T-cell (primary cell): ENCODE measurements around the gene PYGO1. TPM values are rescaled to one million over a fixed set of nuclear protein-coding genes. Genes with fewer than 3 reads are reported as not detected.

ENCODE experiments used
- ATAC-seq, 4 experiments: fragments of 200-7000 bp in 3 of 4; fragments of 150-1000 bp in 1 of 4; cut with Tn5 transposase; replicated peaks in 1 of 4; 1 replicate in 3 of 4; 2 replicates in 1 of 4; pipeline ENCODE4 v1.10.0; 2021; ENCODE audit warnings: moderate library complexity in 3 of 4, mild to moderate bottlenecking in 2 of 4, moderate number of reproducible peaks in 1 of 4
- CTCF ChIA-PET, 2 donors: fragments of 300-600 bp; sonication (Branson Sonifier 250); formaldehyde crosslinking; loops; one replicate each; lab custom pipeline; 2022; ENCODE audit warnings: antibody characterized with exemption in 2 of 2; lab: Charles Lee
- POLR2A ChIA-PET, 2 donors: fragments of 300-600 bp; sonication (Branson Sonifier 250); formaldehyde crosslinking; loops; one replicate each; lab custom pipeline; 2022; ENCODE audit warnings: antibody characterized with exemption in 2 of 2; lab: Charles Lee
- DNase-seq, 35 experiments: peaks; one replicate each; pipeline versions ENCODE4 v3.0.0 to v3.0.0-alpha.2; 2013 to 2023
- H3K27ac ChIP-seq: one replicate; pipeline ENCODE4 v1.5.1; 2013; ENCODE audit warnings: low read length
- H3K27me3 ChIP-seq, 2 experiments: replicated peaks in 1 of 2; 1 replicate in 1 of 2; 2 replicates in 1 of 2; pipeline versions ENCODE4 v1.6.1 to v1.7.0; 2013; ENCODE audit warnings: low read length in 1 of 2, mixed read lengths in 1 of 2; ENCODE audit not compliant: control insufficient read depth in 2 of 2, insufficient read depth in 2 of 2; ENCODE audit errors: extremely low read depth in 1 of 2
- H3K36me3 ChIP-seq, 2 donors: 1 replicate in 1 of 2; 2 replicates in 1 of 2; pipeline versions ENCODE4 v1.6.1 to v1.7.0; 2013; ENCODE audit warnings: low read length in 1 of 2; ENCODE audit not compliant: control insufficient read depth in 2 of 2, insufficient read depth in 1 of 2; ENCODE audit errors: extremely low read depth in 1 of 2
- H3K4me1 ChIP-seq, 2 experiments: 1 replicate in 1 of 2; 2 replicates in 1 of 2; pipeline versions ENCODE4 v1.6.1 to v1.7.0; 2013; ENCODE audit warnings: low read length in 2 of 2, mixed read lengths in 1 of 2; ENCODE audit not compliant: insufficient read depth in 2 of 2, control insufficient read depth in 1 of 2; ENCODE audit errors: extremely low read depth in 1 of 2
- H3K4me3 ChIP-seq, 2 donors: 1 replicate in 1 of 2; 2 replicates in 1 of 2; pipeline versions ENCODE4 v1.5.1 to v1.7.0; 2013; ENCODE audit warnings: mild to moderate bottlenecking in 2 of 2, low read length in 1 of 2, moderate library complexity in 1 of 2; ENCODE audit not compliant: control insufficient read depth in 1 of 2; ENCODE audit errors: extremely low read depth in 1 of 2
- H3K9me3 ChIP-seq: 2 replicates; pipeline ENCODE4 v1.7.0; 2013
- H3K27ac Mint-ChIP-seq, 2 donors: one replicate each; pipeline ENCODE4 v1.8.0; 2020 to 2021; ENCODE audit warnings: mild to moderate bottlenecking in 2 of 2, mixed read lengths in 2 of 2
- H3K27me3 Mint-ChIP-seq, 2 donors: one replicate each; pipeline ENCODE4 v1.8.0; 2021 to 2022; ENCODE audit warnings: mixed read lengths in 2 of 2
- H3K36me3 Mint-ChIP-seq: one replicate; pipeline ENCODE4 v1.8.0; 2021; ENCODE audit warnings: mixed read lengths
- H3K4me1 Mint-ChIP-seq, 3 donors: one replicate each; pipeline ENCODE4 v1.8.0; 2020 to 2022; ENCODE audit warnings: mixed read lengths in 3 of 3, mild to moderate bottlenecking in 1 of 3
- H3K4me3 Mint-ChIP-seq, 3 donors: one replicate each; pipeline ENCODE4 v1.8.0; 2020 to 2022; ENCODE audit warnings: mild to moderate bottlenecking in 3 of 3, mixed read lengths in 3 of 3, moderate library complexity in 3 of 3
- H3K9me3 Mint-ChIP-seq, 3 donors: one replicate each; pipeline ENCODE4 v1.8.0; 2020 to 2022; ENCODE audit warnings: mixed read lengths in 3 of 3
- WGBS: methylation state at CpG from one replicate; pipeline ENCODE4 v1.1.5; 2013; ENCODE audit warnings: missing lambda C conversion rate; ENCODE audit not compliant: insufficient coverage; 5-methylcytosine and 5-hydroxymethylcytosine counted together
- total RNA-seq, 35 experiments: library from RNA in 6 of 35; stranded (reverse) in 6 of 35; fragments of 120-200 nt in 1 of 35; gene quantifications; one replicate each; pipeline versions ENCODE4 v1.2.1 to v1.2.4 and lab custom pipeline; 2013 to 2026

PYGO1 gene, protein sequence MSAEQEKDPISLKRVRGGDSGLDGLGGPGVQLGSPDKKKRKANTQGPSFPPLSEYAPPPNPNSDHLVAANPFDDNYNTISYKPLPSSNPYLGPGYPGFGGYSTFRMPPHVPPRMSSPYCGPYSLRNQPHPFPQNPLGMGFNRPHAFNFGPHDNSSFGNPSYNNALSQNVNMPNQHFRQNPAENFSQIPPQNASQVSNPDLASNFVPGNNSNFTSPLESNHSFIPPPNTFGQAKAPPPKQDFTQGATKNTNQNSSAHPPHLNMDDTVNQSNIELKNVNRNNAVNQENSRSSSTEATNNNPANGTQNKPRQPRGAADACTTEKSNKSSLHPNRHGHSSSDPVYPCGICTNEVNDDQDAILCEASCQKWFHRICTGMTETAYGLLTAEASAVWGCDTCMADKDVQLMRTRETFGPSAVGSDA
- total RNA-seq = under 1 TPM in 3 of 5 donors, not detected in 2; 0.06 to 0.18 (median 0.10) TPM
- total RNA-seq (2013) = 0.07 TPM
- total RNA-seq (lab: John Stamatoyannopoulos, UW) = 0 to 0.38 (median 0.08) reads per million in 29 experiments

DNA sequence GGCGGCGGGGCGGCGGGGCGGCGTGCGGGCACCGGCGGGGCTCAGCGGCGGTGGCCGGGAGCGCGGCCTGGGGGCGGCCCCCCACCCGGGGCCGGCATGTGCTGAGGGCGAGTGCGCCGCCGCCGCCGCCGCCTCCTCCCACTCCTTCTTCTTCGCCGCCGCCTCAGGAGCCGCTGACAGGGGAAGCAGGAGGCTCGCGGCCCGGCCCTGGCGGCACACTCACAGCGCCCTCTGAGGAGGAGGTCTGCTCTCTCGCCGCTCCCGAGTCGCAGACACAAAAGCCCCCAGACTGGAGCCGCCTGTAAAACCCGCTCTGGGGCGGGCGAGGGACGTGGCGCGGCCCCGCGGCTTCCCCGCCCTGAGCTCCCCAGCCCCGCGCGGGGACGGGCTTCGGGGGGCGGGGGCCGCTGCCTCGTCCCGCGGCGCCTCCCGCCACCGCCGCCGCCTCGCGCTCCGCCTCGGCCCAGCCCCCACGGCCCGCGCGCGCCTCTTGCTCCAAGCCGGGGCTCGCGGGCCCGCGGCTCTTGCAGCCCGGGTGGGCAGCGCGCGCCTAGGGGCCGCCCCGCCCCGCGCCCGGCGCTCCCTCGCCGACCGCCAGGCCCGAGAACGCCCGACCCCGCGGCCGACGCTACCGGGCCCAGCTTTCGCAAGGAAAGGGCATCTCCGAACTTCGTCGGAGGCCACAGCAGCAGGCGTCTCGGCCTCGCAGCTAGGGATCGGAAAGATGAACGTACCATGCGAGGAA is at the start of gene PYGO1:
PYGO1 (minus strand) TSS at position 276 of the 745 bp plus-strand sequence. CDS start 462 bp downstream, outside the sequence.
- peaks cover 3 to 5% (median 4%) of the 10 kb centered on the region in 3 donors for H3K4me1 Mint-ChIP-seq

DNA sequence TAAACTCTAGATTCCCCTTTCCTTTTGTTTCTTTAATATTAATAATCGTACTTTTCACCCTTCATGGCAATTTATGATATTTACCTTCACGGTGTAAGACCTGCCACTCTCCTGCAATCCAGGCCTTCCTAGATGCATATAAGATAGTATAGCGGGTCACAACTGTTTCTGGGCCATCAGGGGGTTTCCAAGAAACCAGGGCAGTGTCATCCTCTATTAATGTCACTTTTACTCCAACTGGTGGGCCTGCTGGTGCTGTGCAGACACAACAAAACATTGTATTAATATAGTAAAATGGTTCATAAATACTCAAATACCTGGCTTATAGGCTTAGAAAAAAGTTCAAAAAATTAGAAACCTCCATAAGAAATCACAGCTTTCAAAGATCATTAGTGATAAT is 48.9 kb upstream of the PYGO1 start:
- H3K4me1 ChIP-seq = no peaks in the 10 kb centered on the region
- Mint-ChIP-seq H3K4me1 (peaks cover 0 to 4% (median 0%) of the 10 kb centered on the region in 3 donors), H3K9me3 (no peaks in the 10 kb centered on the region), H3K4me3 (no peak overlapping the region), H3K27me3 (peaks cover 0 to 4% of the 10 kb centered on the region in 2 donors), H3K27ac (no peak overlapping the region), H3K36me3 (no peaks in the 10 kb centered on the region)
- no peak overlapping the region for H3K4me3 ChIP-seq
- no CpG with 5 or more reads among the region's 3 CpGs for WGBS
- no peak for DNase-seq
- no peaks in the 10 kb centered on the region for H3K9me3 ChIP-seq
- ATAC-seq = no peak
- peaks cover 0 to 4% of the 10 kb centered on the region in 2 experiments for H3K27me3 ChIP-seq
- H3K36me3 ChIP-seq = no peaks in the 10 kb centered on the region
- H3K27ac ChIP-seq = no peak overlapping the region
- POLR2A ChIA-PET = no interaction called here
- CTCF ChIA-PET = interaction anchor here in 1 of 2 donors (0.5 kb wide), 1 partner anchor 9 kb away, joined by 4 read pairs; no protein-coding TSS in a partner anchor

More for the DNA sequence above, at the start of gene PYGO1:
- peak; percentile 64 to 70 (median 66) for ATAC-seq
- ChIA-PET POLR2A (no interaction called here), CTCF (interaction anchor here in 1 of 2 donors (0.6 kb wide), 1 partner anchor 313 kb away, joined by 5 read pairs; no protein-coding TSS in a partner anchor)
- 1% methylated on average over 101 of the region's 107 CpGs for WGBS
- DNase-seq = peak in 21 of 35 experiments; percentile 3 to 38 (median 9)
- peaks cover 2 to 8% of the 10 kb centered on the region in 2 experiments for H3K4me1 ChIP-seq
- Mint-ChIP-seq H3K27ac (peak within 1 kb of the TSS in 1 of 2 donors; percentile 19), H3K4me3 (peak within 1 kb of the TSS; percentile 67 to 76 (median 70)), H3K27me3 (peaks cover 31 to 48% of the 10 kb centered on the region in 2 donors), H3K36me3 (no peaks in the 10 kb centered on the region), H3K9me3 (no peaks in the 10 kb centered on the region)
- H3K27me3 ChIP-seq = peaks cover 15 to 38% of the 10 kb centered on the region in 2 experiments
- no peak within 1 kb of the TSS for H3K27ac ChIP-seq
- no peaks in the 10 kb centered on the region for H3K9me3 ChIP-seq
- no peaks in the 10 kb centered on the region for H3K36me3 ChIP-seq
- peak within 1 kb of the TSS; percentile 34 to 85 for H3K4me3 ChIP-seq

DNA sequence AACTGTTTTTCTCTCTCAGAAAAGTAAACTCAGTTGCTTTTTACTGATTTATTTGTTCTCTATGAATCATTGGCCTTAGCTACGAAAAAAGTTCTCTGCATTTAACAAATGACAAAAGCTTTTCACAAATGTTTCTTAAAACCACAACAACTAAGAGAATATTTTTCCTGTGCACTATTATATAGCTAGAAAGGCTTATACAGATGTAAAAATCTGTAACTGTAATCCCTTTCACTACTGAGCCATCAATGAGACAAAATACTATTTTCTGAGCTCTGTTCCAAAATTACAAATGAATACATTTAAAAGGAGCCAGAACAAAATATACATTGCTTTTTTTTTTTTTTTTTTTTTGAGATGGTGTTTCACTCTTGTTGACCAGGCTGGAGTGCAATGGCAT is 45.6 kb upstream of the PYGO1 start:
- DNase-seq = no peak
- Histone ChIP-seq H3K4me3 (no peak overlapping the region), H3K4me1 (no peaks in the 10 kb centered on the region), H3K9me3 (no peaks in the 10 kb centered on the region), H3K27ac (no peak overlapping the region), H3K36me3 (no peaks in the 10 kb centered on the region), H3K27me3 (peaks cover 0 to 2% of the 10 kb centered on the region in 2 experiments)
- Mint-ChIP-seq H3K9me3 (no peaks in the 10 kb centered on the region), H3K4me3 (no peak overlapping the region), H3K27ac (no peak overlapping the region), H3K4me1 (no peaks in the 10 kb centered on the region), H3K27me3 (peaks cover 0 to 4% of the 10 kb centered on the region in 2 donors), H3K36me3 (no peaks in the 10 kb centered on the region)
- ATAC-seq = no peak
- no CpG with 5 or more reads among the region's 1 CpG for WGBS
- CTCF ChIA-PET = interaction anchor here in 1 of 2 donors (0.6 kb wide), 1 partner anchor 25 kb away, joined by 4 read pairs; no protein-coding TSS in a partner anchor
- POLR2A ChIA-PET = no interaction called here

DNA sequence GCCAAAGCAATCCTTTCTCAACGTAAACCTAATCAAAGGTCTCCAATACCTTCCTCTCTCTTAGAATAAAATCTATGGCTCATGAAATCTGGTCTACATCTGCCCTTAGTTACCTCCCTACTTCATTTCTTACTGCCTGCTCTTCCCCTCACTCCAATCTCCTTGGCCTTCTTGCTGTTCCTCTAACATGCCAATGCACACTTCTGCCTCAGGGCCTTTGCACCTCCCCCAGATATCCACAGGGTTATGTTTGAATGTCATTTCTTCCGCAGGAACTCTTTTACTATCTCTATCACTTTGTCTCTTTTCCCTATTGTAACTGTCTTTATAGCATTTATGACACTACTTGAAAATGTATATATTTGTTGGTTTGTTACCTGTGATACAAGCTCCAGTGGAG is 44.3 kb upstream of the PYGO1 start:
- WGBS = 88% methylated on average over 1 of the region's 2 CpGs
- H3K27ac ChIP-seq = no peak overlapping the region
- no peaks in the 10 kb centered on the region for H3K4me1 ChIP-seq
- Mint-ChIP-seq H3K27me3 (peaks cover 0 to 4% of the 10 kb centered on the region in 2 donors), H3K36me3 (no peaks in the 10 kb centered on the region), H3K27ac (no peak overlapping the region), H3K4me1 (no peaks in the 10 kb centered on the region), H3K9me3 (no peaks in the 10 kb centered on the region), H3K4me3 (no peak overlapping the region)
- ChIA-PET POLR2A (no interaction called here), CTCF (no interaction called here)
- H3K27me3 ChIP-seq = peaks cover 0 to 2% of the 10 kb centered on the region in 2 experiments
- H3K9me3 ChIP-seq = no peaks in the 10 kb centered on the region
- ATAC-seq = no peak
- no peaks in the 10 kb centered on the region for H3K36me3 ChIP-seq
- no peak overlapping the region for H3K4me3 ChIP-seq
- no peak for DNase-seq

DNA sequence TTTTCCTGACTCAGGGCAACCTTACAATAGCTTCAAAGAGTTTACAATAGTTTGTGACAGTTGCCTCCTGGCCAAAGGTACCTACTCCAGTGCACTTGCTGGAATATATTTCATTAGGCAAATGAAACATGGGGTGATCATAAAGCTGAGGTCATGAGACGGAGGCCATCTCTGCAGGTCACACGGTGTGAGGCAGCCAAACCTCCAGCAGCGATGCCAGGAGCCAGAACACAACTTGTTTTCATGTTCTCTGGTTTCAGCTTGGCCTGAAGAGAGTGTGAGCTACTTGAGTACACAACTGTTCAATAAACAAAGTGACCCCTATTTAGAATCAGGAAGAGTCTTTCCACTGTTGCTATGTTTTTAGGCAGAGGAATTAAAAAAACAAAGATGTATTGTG is 42.7 kb upstream of the PYGO1 start:
- CTCF ChIA-PET = no interaction called here
- DNase-seq = no peak
- POLR2A ChIA-PET = interaction anchor here in 1 of 2 donors (0.7 kb wide), 1 partner anchor 1880 kb away, joined by 3 read pairs; no protein-coding TSS in a partner anchor
- no peak overlapping the region for H3K27ac Mint-ChIP-seq
- no peaks in the 10 kb centered on the region for H3K4me1 Mint-ChIP-seq
- no peak for ATAC-seq
- H3K36me3 Mint-ChIP-seq = no peaks in the 10 kb centered on the region
- H3K4me1 ChIP-seq = no peaks in the 10 kb centered on the region
- 83% methylated on average over 2 of the region's 3 CpGs for WGBS
- H3K36me3 ChIP-seq = no peaks in the 10 kb centered on the region
- H3K9me3 ChIP-seq = no peaks in the 10 kb centered on the region
- H3K4me3 Mint-ChIP-seq = no peak overlapping the region
- no peaks in the 10 kb centered on the region for H3K9me3 Mint-ChIP-seq
- no peak overlapping the region for H3K27ac ChIP-seq
- peaks cover 0 to 5% of the 10 kb centered on the region in 2 experiments for H3K27me3 ChIP-seq
- H3K27me3 Mint-ChIP-seq = peaks cover 0 to 4% of the 10 kb centered on the region in 2 donors
- no peak overlapping the region for H3K4me3 ChIP-seq

DNA sequence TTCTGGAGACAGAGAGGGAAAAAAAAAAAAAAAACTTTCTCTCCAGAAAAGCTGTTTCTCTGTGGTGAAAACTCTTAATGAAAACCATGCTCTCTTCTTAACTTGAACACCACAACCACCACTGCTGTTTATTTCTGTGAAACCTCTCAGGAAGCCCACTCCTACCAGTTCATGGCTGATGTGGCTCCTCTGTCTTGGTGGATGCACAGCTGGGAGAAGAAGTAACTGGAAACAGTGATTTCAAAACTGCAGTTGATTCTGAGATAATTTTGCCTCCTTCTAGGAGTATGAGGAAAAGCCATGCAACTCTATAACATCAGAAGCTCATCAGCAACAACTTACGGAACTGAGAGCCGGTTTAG is 40.2 kb upstream of the PYGO1 start:
- ChIA-PET POLR2A (no interaction called here), CTCF (interaction anchor here in 1 of 2 donors (0.7 to 1.1 kb wide), 3 partner anchors 9 to 13 kb away, joined by 3 to 4 read pairs (median 4); no protein-coding TSS in a partner anchor)
- Histone ChIP-seq H3K4me3 (no peak overlapping the region), H3K27me3 (peaks cover 0 to 5% of the 10 kb centered on the region in 2 experiments), H3K36me3 (no peaks in the 10 kb centered on the region), H3K9me3 (no peaks in the 10 kb centered on the region), H3K4me1 (no peaks in the 10 kb centered on the region), H3K27ac (no peak overlapping the region)
- H3K4me3 Mint-ChIP-seq = no peak overlapping the region
- no peak overlapping the region for H3K27ac Mint-ChIP-seq
- no peaks in the 10 kb centered on the region for H3K36me3 Mint-ChIP-seq
- no peaks in the 10 kb centered on the region for H3K4me1 Mint-ChIP-seq
- H3K9me3 Mint-ChIP-seq = no peaks in the 10 kb centered on the region
- no CpG with 5 or more reads among the region's 2 CpGs for WGBS
- peaks cover 0 to 4% of the 10 kb centered on the region in 2 donors for H3K27me3 Mint-ChIP-seq
- ATAC-seq (no peak), DNase-seq (no peak)
